Hypothalamus (tissue), 51 donors: ENCODE measurements around the gene SPDYE11.
"Not testable (repeated sequence)": the region's sequence is repeated elsewhere in the genome, so short reads cannot be mapped to it uniquely, and the experiment has no call there.

Source experiments
- DNase-seq, 51 donors: peaks; one replicate each; lab custom pipeline; 2025; lab: John Stamatoyannopoulos, UW

The SPDYE11 gene

GRCh38 chr7:73057811-73058210 is at the start of gene SPDYE11:
Gene SPDYE11 (minus strand): TSS chr7:73057911. CDS start chr7:73056111, 1,800 bp downstream.
- not testable (repeated sequence) for DNase-seq

GRCh38 chr7:73085938-73086337 is 28.2 kb upstream of the SPDYE11 start, which contains the start of gene SPDYE9:
Gene SPDYE9 (minus strand): TSS chr7:73086038. CDS start chr7:73084238, 1,800 bp downstream.
- not testable (repeated sequence) for DNase-seq

DNA sequence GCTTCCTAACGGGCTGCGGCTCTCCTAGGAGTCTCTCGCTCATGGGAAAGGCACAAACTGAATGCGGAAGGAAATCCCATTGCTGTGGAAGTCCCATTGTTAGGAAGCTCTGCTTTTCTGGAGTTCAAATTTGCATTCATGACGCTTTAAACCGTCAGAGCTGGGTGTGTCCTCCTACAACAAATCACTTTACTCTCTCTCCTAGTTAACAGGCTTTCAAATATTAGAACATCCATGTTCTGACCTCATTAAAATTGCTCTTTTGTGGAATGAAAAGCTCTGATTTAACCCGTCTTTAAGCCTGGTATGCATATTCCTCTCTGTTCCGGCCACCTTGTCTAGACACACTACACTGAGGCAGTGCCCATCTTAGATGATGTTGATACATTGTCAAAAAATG is 28.0 kb downstream of the SPDYE11 start, which contains the start of gene SPDYE8:
TSS of gene SPDYE8 (minus strand) at position 101 of the 400 bp plus-strand sequence. CDS start 1,800 bp downstream, outside the sequence.
- DNase-seq, result not testable (repeated sequence)

GRCh38 chr7:73006491-73006890 is 51.2 kb downstream of the SPDYE11 start:
- DNase-seq, result not testable (repeated sequence)

DNA sequence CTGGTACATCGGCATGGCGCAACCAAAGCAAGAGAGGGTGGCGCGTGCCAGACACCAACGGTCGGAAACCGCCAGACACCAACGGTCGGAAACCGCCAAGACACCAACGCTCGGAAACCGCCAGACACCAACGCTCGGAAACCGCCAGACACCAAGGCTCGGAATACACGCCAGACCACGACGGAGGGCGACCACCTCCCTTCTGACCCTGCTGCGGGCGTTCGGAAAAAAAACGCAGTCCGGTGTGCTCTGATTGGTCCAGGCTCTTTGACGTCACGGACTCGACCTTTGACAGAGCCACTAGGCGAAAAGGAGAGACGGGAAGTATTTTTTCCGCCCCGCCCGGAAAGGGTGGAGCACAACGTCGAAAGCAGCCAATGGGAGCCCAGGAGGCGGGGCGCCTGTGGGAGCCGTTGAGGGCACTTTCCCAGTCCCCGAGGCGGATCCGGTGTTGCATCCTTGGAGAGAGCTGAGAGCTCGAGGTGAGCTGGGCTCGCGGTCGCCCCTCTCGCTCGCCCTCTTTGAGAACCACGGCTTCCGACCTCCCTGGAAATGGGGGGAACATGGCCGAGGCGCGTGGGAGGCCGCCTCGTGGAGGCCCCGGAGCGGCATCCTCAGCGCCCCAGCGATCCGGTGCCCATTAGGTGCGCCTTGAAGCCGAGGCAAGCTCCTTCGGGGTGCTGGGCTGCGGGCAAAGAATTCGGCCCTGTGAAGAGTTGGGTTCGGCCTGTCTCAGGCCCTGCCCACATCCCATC is 51.8 kb downstream of the SPDYE11 start:
- not testable (repeated sequence) for DNase-seq

GRCh38 chr7:73005356-73005692 is 52.4 kb downstream of the SPDYE11 start:
- DNase-seq, result not testable (repeated sequence)

DNA sequence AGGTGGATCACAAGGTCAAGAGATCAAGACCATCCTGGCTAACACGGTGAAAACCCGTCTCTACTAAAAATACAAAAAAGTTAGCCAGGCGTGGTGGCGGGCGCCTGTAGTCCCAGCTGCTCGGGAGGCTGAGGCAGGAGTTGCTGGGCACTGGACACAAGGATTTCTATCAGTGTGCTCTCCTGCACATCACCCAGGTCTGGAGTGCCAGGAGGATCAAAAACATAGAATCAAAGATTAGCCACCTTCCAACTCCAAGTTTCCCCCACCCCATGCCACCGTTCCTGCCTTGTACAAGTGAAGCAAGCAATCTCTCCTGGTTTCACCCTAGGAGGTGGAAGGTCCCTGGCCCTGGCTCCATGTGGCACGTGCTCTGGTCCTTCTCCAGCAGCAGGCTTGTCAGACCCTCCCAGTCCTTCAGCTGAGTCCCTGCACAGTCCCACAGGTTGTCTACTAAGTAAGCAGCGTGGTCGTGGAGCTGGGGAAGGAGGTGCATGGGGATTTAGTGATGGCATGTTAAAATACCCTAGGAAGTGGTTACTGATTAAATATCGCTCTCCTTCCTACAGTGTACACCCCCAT is 59.7 kb downstream of the SPDYE11 start:
- DNase-seq, result not testable (repeated sequence)
